Esophagus squamous epithelium (tissue), 4 donors: ENCODE measurements around the gene AGAP6. TPM values are rescaled to one million over a fixed set of nuclear protein-coding genes. Genes with fewer than 3 reads are reported as not detected.

Source experiments
- small RNA-seq, 4 donors: library from RNA; depleted of rRNA; stranded (forward); fragments of <200 nt; gene quantifications; one replicate each; pipeline ENCODE3, GENCODE V24; 2016
- total RNA-seq, 4 donors: library from RNA; depleted of rRNA; stranded (reverse); fragments of >200 nt; gene quantifications; one replicate each; pipeline ENCODE4 v1.1.0, GENCODE V29; 2016

AGAP6 gene
- total RNA-seq, 4 donors from 2014 or later = 1.2 to 15.4 (median 7.4) TPM

Small RNA genes lying within 50 kb of the gene (small RNA-seq; reads per million reads assigned to genes)
- gene RNA5SP317 = 0 reads per million in 4 donors
- 0 reads per million in 4 donors for gene SNORA74C-2

Other genes starting within 250 kb of the AGAP6 start
- under 1 TPM in 2 of 4 donors, not detected in 2; under 0.01 to 0.79 TPM for gene OGDHL, start 226.1 kb upstream of the AGAP6 start, total RNA-seq
- 10 to 100 TPM; 13.5 to 32.0 (median 17.0) TPM for gene PARG, start 46.4 kb upstream of the AGAP6 start, total RNA-seq
- 10 to 100 TPM in 2 of 4 donors, 1 to 10 TPM in 2; 5.6 to 28.2 (median 10.8) TPM for gene TIMM23B, start 46.4 kb upstream of the AGAP6 start, total RNA-seq
- gene WASHC2A, start 79.5 kb downstream of the AGAP6 start, total RNA-seq = 10 to 100 TPM; 19.7 to 30.9 (median 24.4) TPM